ENCODE data around the gene SELENOV. TPM values are rescaled to one million over a fixed set of nuclear protein-coding genes. Genes with fewer than 3 reads are reported as not detected.

The SELENOV gene
- total RNA-seq, 1 donor from 2014 or later, result not detected

- TF ChIP-seq CTCF (IDR thresholded peaks at IDR 0.05), result no peak
- no peak overlapping the region for H3K4me3 ChIP-seq
- peaks cover 17% of the 10 kb centered on the region for H3K27me3 ChIP-seq
- DNase-seq (ENCODE audit: low spot score in 2 of 2), result no peak
- intact Hi-C loops (cut with DNase I), result no loop called here
- no peaks in the 10 kb centered on the region for H3K4me1 ChIP-seq
- H3K27ac ChIP-seq, result no peak overlapping the region
- no peaks in the 10 kb centered on the region for H3K9me3 ChIP-seq
- H3K36me3 ChIP-seq, result no peaks in the 10 kb centered on the region
Observed at GRCh38 chr19:39508629-39509028, 6.3 kb upstream of the SELENOV start.

GRCh38 chr19:39509233-39509632, 5.7 kb upstream of the SELENOV start:
- no peaks in the 10 kb centered on the region for H3K9me3 ChIP-seq
- peaks cover 17% of the 10 kb centered on the region for H3K27me3 ChIP-seq
- no peak for TF ChIP-seq CTCF (IDR thresholded peaks at IDR 0.05)
- no peaks in the 10 kb centered on the region for H3K36me3 ChIP-seq
- no peaks in the 10 kb centered on the region for H3K4me1 ChIP-seq
- H3K4me3 ChIP-seq, result no peak overlapping the region
- intact Hi-C loops (cut with DNase I), result no loop called here
- no peak for DNase-seq (ENCODE audit: low spot score in 2 of 2)
- H3K27ac ChIP-seq, result no peak overlapping the region

- TF ChIP-seq CTCF (IDR thresholded peaks at IDR 0.05), result no peak
- intact Hi-C loops (cut with DNase I), result no loop called here
- H3K36me3 ChIP-seq, result no peaks in the 10 kb centered on the region
- H3K27me3 ChIP-seq, result peaks cover 20% of the 10 kb centered on the region
- peaks cover 5 to 10% of the 10 kb centered on the region in 2 donors for H3K4me1 ChIP-seq
- H3K27ac ChIP-seq, result no peak overlapping the region
- H3K9me3 ChIP-seq, result no peaks in the 10 kb centered on the region
- H3K4me3 ChIP-seq, result no peak overlapping the region
- no peak for DNase-seq (ENCODE audit: low spot score in 2 of 2)
Observed at GRCh38 chr19:39512988-39513387, 2.0 kb upstream of the SELENOV start.

GRCh38 chr19:39515551-39516191, 732 bp downstream of the SELENOV start:
- no peak for TF ChIP-seq CTCF (IDR thresholded peaks at IDR 0.05)
- intact Hi-C loops (cut with DNase I), result no loop called here
- peak overlapping the region; percentile 42 for H3K4me3 ChIP-seq
- H3K27me3 ChIP-seq, result peaks cover 16% of the 10 kb centered on the region
- H3K27ac ChIP-seq, result no peak overlapping the region
- H3K4me1 ChIP-seq, result peaks cover 5 to 10% of the 10 kb centered on the region in 2 donors
- no peaks in the 10 kb centered on the region for H3K36me3 ChIP-seq
- DNase-seq (ENCODE audit: low spot score in 2 of 2), result no peak
- no peaks in the 10 kb centered on the region for H3K9me3 ChIP-seq

- Histone ChIP-seq H3K27ac (no peak overlapping the region), H3K9me3 (no peaks in the 10 kb centered on the region), H3K36me3 (no peaks in the 10 kb centered on the region), H3K4me1 (peaks cover 5 to 10% of the 10 kb centered on the region in 2 donors), H3K4me3 (no peak overlapping the region), H3K27me3 (peaks cover 16% of the 10 kb centered on the region)
- no peak for TF ChIP-seq CTCF (IDR thresholded peaks at IDR 0.05)
- no peak for DNase-seq (ENCODE audit: low spot score in 2 of 2)
- intact Hi-C loops (cut with DNase I), result no loop called here
Observed at GRCh38 chr19:39516270-39516669, 1.3 kb downstream of the SELENOV start.

- H3K27ac ChIP-seq, result no peak overlapping the region
- peaks cover 16% of the 10 kb centered on the region for H3K27me3 ChIP-seq
- H3K4me1 ChIP-seq, result peaks cover 5 to 10% of the 10 kb centered on the region in 2 donors
- no peaks in the 10 kb centered on the region for H3K9me3 ChIP-seq
- no peak for DNase-seq (ENCODE audit: low spot score in 2 of 2)
- no peak for TF ChIP-seq CTCF (IDR thresholded peaks at IDR 0.05)
- no peak overlapping the region for H3K4me3 ChIP-seq
- intact Hi-C loops (cut with DNase I), result no loop called here
- no peaks in the 10 kb centered on the region for H3K36me3 ChIP-seq
Observed at GRCh38 chr19:39517432-39517831, 2.5 kb downstream of the SELENOV start.
